Kidney (tissue), 14 donors: ENCODE data around the gene NAA30. TPM values are rescaled to one million over a fixed set of nuclear protein-coding genes. Genes with fewer than 3 reads are reported as not detected.

Experiments
- DNase-seq, 5 donors: peaks; one replicate each; pipeline ENCODE4 v3.0.0-alpha.2; 2013 to 2020
- FAIRE-seq: peaks from 2 replicates; lab custom pipeline; 2012; peaks lifted over from hg19 to GRCh38; lab: Jason Lieb, UNC
- H3K27ac ChIP-seq, 2 donors: one replicate each; pipeline ENCODE4 v1.7.0; 2013; ENCODE audit warnings: low read depth in 2 of 2, low read length in 2 of 2, inconsistent platforms in 1 of 2
- H3K27me3 ChIP-seq: one replicate; pipeline ENCODE4 v1.7.1; 2013; ENCODE audit warnings: low read length, inconsistent platforms; ENCODE audit not compliant: control insufficient read depth, insufficient read depth
- H3K36me3 ChIP-seq, 3 donors: one replicate each; pipeline versions ENCODE4 v1.7.0 to v1.7.1; 2013; ENCODE audit warnings: low read length in 3 of 3, control low read depth in 1 of 3, inconsistent platforms in 1 of 3; ENCODE audit not compliant: insufficient read depth in 3 of 3, control insufficient read depth in 2 of 3
- H3K4me1 ChIP-seq, 3 donors: one replicate each; pipeline versions ENCODE4 v1.7.0 to v1.7.1; 2013; ENCODE audit warnings: low read length in 3 of 3, inconsistent platforms in 1 of 3, low read depth in 1 of 3; ENCODE audit not compliant: control insufficient read depth in 2 of 3, insufficient read depth in 2 of 3
- H3K4me3 ChIP-seq, 3 donors: one replicate each; pipeline versions ENCODE4 v1.7.0 to v1.8.1; 2013; ENCODE audit warnings: low read length in 3 of 3, control low read depth in 1 of 3, inconsistent platforms in 1 of 3
- H3K9ac ChIP-seq, 3 donors: one replicate each; pipeline versions ENCODE4 v1.7.0 to v1.7.1; 2013; ENCODE audit warnings: low read length in 3 of 3, control low read depth in 1 of 3, inconsistent platforms in 1 of 3
- H3K9me3 ChIP-seq, 3 donors: one replicate each; pipeline versions ENCODE4 v1.7.0 to v1.7.1; 2013; ENCODE audit warnings: low read length in 3 of 3, control low read depth in 1 of 3, inconsistent platforms in 1 of 3; ENCODE audit not compliant: control insufficient read depth in 2 of 3, insufficient read depth in 1 of 3
- intact Hi-C: fragments of 100-400 bp; cut with DNase I; formaldehyde crosslinking; loops from one replicate; pipeline ENCODE4 v1.11.1; 2022
- polyA plus RNA-seq: library from polyadenylated mRNA; stranded (reverse); fragments of 350-450 nt; fragmentation: Illumina TruSeq; extraction: RNeasy Lipid Tissue Mini Kit (QIAGEN cat#74804); gene quantifications from one replicate; pipeline ENCODE4 v1.2.3, GENCODE V29; 2014; ENCODE audit warnings: low read depth, low replicate concordance; ENCODE audit not compliant: insufficient read depth
- total RNA-seq: library from RNA; stranded (reverse); fragmentation: NEBNext Ultra II Directional; extraction: Animal tissue kit (Norgen Biotek cat#: 25700); gene quantifications from one replicate; pipeline ENCODE4 v1.2.1, GENCODE V29; 2021
- TF ChIP-seq, protein P1 (sequence below): IDR thresholded peaks from 3 replicates; pipeline ENCODE4 v1.5.1; 2012; ENCODE audit warnings: mild to moderate bottlenecking, moderate library complexity, borderline replicate concordance; ENCODE audit not compliant: insufficient read depth; ENCODE audit errors: extremely low read depth
- donor health status: control.
- donor health status: control.
- donor health status: control.
- donor health status: control.
- donor health status: control.
- donor health status: DM: yes; HTN: yes; CAD: no.
- donor health status: Normal renal cell carcinoma (clear cell type).

The NAA30 gene
- total and polyA plus RNA-seq, 2 donors from 2014 or later, result 9.2 to 17.1 TPM

DNA sequence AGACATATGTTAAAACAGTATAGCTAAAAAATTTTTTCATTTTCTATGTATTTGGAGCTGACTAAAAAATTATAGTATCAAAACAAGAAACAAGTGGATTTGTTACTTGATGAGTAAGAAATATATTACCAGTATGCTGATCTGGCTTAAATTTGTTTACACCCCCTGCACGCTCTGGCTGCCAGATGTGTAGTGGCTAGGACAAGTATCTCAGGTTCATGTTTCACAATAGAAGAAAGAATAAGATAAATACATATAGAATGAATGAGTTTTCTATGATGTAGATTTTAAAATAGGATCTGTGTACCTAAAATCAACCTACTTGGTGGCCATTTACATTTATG, 13.1 kb downstream of the NAA30 start:
- Histone ChIP-seq H3K4me1 (no peaks in the 10 kb centered on the region), H3K27ac (no peak overlapping the region), H3K4me3 (no peak overlapping the region), H3K9ac (no peak overlapping the region), H3K9me3 (no peaks in the 10 kb centered on the region), H3K36me3 (peaks cover 0 to 6% (median 2%) of the 10 kb centered on the region in 3 donors), H3K27me3 (no peaks in the 10 kb centered on the region)
- TF ChIP-seq, protein P1, sequence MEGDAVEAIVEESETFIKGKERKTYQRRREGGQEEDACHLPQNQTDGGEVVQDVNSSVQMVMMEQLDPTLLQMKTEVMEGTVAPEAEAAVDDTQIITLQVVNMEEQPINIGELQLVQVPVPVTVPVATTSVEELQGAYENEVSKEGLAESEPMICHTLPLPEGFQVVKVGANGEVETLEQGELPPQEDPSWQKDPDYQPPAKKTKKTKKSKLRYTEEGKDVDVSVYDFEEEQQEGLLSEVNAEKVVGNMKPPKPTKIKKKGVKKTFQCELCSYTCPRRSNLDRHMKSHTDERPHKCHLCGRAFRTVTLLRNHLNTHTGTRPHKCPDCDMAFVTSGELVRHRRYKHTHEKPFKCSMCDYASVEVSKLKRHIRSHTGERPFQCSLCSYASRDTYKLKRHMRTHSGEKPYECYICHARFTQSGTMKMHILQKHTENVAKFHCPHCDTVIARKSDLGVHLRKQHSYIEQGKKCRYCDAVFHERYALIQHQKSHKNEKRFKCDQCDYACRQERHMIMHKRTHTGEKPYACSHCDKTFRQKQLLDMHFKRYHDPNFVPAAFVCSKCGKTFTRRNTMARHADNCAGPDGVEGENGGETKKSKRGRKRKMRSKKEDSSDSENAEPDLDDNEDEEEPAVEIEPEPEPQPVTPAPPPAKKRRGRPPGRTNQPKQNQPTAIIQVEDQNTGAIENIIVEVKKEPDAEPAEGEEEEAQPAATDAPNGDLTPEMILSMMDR, result no peak
- intact Hi-C loops, result no loop called here
- DNase-seq (no peak), FAIRE-seq (peak; percentile 39)

DNA sequence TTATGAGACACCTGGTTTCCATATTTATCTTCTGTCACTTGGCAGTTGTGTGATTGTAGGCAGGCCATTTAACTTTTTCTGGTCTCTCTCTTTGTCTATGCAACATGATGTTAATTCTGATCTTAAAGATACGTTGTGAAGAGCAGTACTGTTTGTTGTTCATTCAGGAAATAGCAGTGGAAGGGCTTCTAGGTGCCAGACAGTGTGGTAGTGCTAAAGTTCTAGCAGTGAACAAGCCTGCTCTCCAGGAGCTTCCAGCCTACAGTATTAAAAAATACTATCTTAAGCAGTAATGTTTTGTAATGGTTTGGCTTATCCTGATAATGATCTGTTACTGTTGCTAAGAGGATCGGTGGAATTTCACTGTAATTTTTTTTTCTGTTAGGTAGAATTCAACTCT, 15.2 kb downstream of the NAA30 start:
- Histone ChIP-seq H3K4me3 (no peak overlapping the region), H3K9ac (no peak overlapping the region), H3K27ac (no peak overlapping the region), H3K27me3 (no peaks in the 10 kb centered on the region), H3K4me1 (no peaks in the 10 kb centered on the region), H3K9me3 (no peaks in the 10 kb centered on the region), H3K36me3 (peaks cover 2 to 10% (median 2%) of the 10 kb centered on the region in 3 donors)
- no peak for FAIRE-seq
- TF ChIP-seq, protein P1, result no peak
- intact Hi-C loops, result no loop called here
- DNase-seq, result no peak

DNA sequence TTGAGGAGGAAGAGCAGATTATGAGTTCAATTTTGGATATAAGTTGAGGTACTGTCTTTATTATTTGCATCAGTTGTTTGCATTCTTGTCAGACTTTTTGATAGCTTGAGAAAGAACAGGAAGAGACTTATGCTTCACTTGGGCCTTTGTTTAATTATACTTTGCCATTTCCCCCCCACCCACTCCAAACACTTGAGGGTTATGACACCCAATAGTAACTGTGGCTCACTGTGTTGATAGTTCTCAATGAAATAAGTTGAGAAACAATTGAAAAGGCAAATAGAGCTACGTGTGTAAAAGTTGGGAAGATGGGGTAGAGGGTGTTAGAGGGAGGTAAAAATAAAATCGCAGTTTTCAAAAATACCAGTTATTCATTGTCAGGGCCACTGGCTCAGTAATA, 17.7 kb downstream of the NAA30 start:
- intact Hi-C loops, result no loop called here
- Histone ChIP-seq H3K4me3 (no peak overlapping the region), H3K9me3 (no peaks in the 10 kb centered on the region), H3K27ac (no peak overlapping the region), H3K9ac (no peak overlapping the region), H3K27me3 (no peaks in the 10 kb centered on the region), H3K4me1 (no peaks in the 10 kb centered on the region), H3K36me3 (peaks cover 2 to 10% (median 6%) of the 10 kb centered on the region in 3 donors)
- TF ChIP-seq, protein P1, result no peak
- FAIRE-seq (no peak), DNase-seq (no peak)

DNA sequence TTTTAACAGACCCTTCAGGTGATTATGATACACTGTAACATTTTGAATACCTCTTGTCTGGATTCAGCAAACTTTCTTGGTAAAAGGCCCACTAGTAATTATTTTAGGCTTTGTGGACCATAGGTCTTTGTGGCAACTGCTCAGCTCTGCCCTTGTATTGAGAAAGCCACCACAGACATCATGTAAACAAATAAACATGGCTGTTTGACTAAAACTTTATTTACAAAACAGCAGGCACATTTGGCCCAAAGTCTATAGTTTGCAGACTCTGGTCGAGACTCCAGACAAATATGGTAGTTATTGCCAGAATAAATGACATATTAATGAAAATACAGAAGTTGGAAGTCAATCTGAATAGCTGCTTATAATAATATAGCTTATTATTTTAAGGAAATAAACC, 18.2 kb downstream of the NAA30 start:
- no peak for FAIRE-seq
- Histone ChIP-seq H3K4me1 (no peaks in the 10 kb centered on the region), H3K9ac (no peak overlapping the region)

More for the DNA sequence above, 18.2 kb downstream of the NAA30 start:
- intact Hi-C loops, result no loop called here
- Histone ChIP-seq H3K27me3 (no peaks in the 10 kb centered on the region), H3K27ac (no peak overlapping the region), H3K9me3 (no peaks in the 10 kb centered on the region), H3K4me3 (no peak overlapping the region), H3K36me3 (peaks cover 2 to 10% (median 6%) of the 10 kb centered on the region in 3 donors)
- DNase-seq, result no peak
- TF ChIP-seq, protein P1, result no peak
